NCI-H446 treated with DMSO at 0.1 percent for 48 hours (cell line): ENCODE data around the gene ENPEP.
"Not testable (repeated sequence)": the region's sequence is repeated elsewhere in the genome, so short reads cannot be mapped to it uniquely, and the experiment has no call there.

ENCODE experiments used
- DNase-seq: peaks from one replicate; lab custom pipeline; 2025; lab: John Stamatoyannopoulos, UW

ENPEP gene

GRCh38 chr4:110485452-110485851 lies 9.5 kb downstream of the ENPEP start:
- DNase-seq: no peak

- no peak for DNase-seq
Observed at GRCh38 chr4:110486256-110486655, 10.3 kb downstream of the ENPEP start.

- not testable (repeated sequence) for DNase-seq
Observed at GRCh38 chr4:110486850-110487249, 10.9 kb downstream of the ENPEP start.

- DNase-seq: no peak
Observed at GRCh38 chr4:110487873-110488272, 11.9 kb downstream of the ENPEP start.

- DNase-seq: no peak
Observed at GRCh38 chr4:110489901-110490508, 14.1 kb downstream of the ENPEP start.

- no peak for DNase-seq
Observed at GRCh38 chr4:110492522-110492921, 16.6 kb downstream of the ENPEP start.

GRCh38 chr4:110493520-110493919 lies 17.6 kb downstream of the ENPEP start:
- DNase-seq: no peak

- DNase-seq: no peak
Observed at GRCh38 chr4:110498420-110498819, 22.5 kb downstream of the ENPEP start.

GRCh38 chr4:110499126-110499525 lies 23.2 kb downstream of the ENPEP start:
- DNase-seq: no peak

GRCh38 chr4:110501826-110502225 lies 25.9 kb downstream of the ENPEP start:
- DNase-seq: no peak

- no peak for DNase-seq
Observed at GRCh38 chr4:110503270-110504083, 27.5 kb downstream of the ENPEP start.

- DNase-seq: no peak
Observed at GRCh38 chr4:110504084-110504435, 28.1 kb downstream of the ENPEP start.

GRCh38 chr4:110505440-110505839 lies 29.5 kb downstream of the ENPEP start:
- no peak for DNase-seq

DNA sequence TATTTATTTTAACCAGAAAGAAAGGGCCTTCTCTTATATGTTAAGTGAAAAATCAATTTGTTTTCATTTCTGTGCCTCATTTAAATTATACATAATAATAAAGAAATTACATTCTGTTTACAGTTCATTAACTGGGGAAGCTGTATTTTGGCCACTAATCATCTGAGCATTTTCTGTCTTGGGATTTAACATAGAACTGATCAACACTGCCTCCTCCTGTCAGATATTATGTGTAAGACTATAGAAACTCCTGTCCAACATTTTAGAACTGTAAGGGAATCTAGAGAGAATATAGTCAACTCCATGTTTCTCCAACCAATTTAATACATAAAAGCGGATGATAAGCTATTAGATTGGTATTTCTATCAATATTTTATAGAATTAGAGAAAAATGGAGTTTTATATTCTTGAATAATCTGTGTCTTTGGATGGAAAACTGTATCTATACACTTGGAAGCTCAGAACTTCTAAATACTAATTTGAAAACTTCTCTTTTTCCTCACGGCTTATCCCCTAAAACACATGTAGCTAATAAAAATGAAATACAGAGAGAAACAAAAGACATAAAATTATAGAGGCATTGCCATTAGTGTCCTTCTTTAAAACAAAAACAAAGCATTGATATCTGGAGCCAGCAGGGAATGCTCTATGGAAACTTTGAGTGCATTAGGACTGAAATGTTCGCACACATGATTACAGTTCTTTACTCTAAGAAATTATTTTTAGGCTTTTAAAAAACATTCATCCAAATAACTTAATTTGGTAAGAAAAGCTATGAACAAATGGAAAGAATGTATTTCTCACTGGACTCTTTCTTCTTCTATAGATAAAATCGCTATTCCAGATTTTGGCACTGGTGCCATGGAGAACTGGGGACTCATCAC lies 33.1 kb downstream of the ENPEP start:
- DNase-seq: no peak

DNA sequence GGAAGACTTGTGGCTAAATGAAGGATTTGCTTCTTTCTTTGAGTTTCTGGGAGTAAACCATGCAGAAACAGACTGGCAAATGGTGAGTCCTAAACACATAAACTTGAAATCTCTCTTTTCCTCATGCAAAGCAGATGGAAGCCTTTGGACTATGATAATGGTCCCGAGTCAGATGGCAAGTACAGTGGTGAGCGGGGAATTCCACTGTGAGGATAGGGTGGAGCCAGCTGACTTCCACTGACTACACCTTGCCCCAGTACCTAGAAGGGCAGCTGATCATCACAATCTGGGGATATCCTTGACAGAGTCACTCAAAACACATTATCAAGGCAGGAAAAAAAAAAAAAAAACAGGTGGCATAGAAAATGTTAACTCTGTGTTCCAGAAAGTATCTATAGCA lies 34.3 kb downstream of the ENPEP start:
- no peak for DNase-seq

DNA sequence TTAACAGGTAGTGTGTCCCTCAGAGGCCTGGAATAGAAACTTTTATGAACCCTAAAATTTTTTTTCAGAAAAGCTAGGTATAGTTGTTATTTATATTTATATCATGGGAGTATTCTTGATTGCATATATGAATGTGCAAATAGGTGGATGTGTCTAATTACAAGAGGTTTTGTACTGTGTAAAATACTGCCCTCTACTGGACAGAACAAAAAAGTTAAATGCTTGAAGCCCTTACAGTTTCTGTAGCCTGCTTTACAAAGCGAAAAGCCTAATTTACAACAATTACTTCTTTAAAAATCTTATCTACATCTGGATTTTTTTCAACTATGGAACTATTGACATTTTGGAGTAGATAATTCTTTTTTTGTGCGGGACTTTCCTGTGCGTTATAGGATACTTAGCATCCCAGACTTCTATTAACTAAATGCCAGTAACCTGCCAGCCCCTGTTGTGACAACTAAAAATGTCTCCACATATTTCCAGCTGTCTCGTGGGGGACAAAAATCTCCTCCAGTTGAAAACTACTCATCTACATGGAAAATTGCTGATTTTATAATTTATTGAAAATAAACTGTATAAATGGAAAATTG lies 35.1 kb downstream of the ENPEP start:
- DNase-seq: peak; percentile 19

DNA sequence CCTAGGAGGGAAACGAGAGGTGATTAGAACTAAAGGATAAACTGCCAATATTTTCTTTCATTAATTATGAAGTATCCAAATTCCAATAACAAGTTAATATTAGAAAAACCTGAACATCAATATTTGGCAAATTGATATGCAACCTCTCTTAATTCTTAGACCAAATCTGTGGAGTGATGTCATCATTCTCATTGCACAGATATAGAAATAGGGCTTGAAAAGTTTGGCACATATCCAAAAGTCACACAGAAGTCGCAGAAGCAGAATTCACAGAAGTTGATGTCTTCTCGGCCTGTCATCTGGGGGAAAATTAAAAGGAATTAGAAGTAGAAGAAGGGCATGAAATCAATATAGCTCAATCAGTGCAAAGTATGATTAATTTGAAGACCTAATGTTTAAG lies 36.9 kb downstream of the ENPEP start:
- no peak for DNase-seq

DNA sequence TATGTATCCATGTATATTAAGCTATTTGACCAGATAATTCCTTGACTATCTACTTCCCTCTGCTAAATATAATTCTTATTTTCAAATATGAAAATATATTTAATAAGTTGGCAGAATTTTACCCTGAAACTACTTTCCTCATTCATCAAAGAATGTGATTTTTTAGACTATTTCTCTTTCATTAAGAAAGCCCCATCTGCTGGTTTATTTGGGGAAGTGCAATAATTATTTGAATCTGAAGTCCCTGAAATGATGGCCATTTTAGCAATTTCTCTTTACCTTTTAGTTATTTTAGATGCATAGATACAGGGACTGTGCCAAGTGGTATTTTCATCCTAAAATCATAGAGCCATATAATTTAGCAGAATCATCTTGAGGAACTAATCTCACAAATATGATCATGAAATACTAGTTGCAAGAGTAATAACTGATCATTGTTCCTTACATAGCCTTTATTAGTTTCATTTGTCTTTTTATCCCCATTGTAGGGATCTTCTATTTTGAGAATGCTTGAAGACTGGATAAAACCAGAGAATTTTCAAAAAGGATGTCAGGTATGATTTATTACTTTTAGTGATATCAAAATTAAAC lies 39.0 kb downstream of the ENPEP start:
- no peak for DNase-seq

DNA sequence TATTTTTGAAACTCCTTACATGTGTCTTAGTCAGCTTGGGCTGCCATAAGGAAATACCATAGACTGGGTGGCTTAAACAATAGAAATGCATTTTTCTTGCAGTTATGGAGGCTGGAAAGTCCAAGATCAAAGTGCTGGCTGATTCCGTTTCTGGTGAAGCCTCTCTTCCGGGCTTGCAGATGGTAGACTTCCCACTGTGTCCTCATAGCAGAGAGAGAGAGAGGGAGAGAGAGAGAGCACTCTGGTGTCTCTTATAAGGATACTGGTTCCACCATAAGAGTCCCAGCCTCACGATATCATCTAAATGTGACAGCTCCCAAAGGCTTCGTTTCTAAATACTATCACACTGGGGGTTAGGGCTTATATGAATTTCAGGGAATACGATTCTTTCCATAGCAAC lies 39.7 kb downstream of the ENPEP start:
- DNase-seq: no peak

GRCh38 chr4:110516106-110516922 lies 40.4 kb downstream of the ENPEP start:
- no peak for DNase-seq

DNA sequence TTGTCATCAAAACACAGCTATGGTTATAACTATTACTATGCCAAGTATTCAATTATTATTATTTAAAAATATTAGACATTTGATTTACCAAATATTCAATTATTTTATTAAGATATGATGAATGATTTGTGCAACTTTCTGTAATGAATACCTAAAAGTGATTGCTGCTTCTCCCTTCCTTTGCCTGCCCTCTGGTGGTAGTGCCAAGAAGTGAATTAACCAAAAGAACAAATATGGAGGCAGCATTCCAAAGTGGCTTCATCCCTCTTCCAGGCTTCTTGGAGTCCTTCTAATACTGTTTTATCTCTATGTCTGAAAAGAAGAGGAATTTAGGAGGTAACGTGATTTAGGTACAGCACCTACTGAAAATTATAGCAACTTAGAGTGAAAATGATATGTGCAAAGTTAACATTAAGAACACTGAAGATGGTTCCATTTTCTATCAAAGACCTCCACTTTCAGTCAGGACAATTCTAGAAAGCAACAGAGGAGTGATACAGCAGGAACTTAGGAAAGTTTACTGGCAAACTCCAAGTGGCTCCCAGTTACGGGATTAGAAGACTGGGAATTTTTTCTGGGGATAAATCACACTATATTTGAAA lies 43.0 kb downstream of the ENPEP start:
- DNase-seq: no peak
